HG03060 (cell line): ENCODE data around the gene GPT2.
"Not testable (repeated sequence)": the region's sequence is repeated elsewhere in the genome, so short reads cannot be mapped to it uniquely, and the experiment has no call there.

ENCODE experiments used
- ATAC-seq: cut with Tn5 transposase; IDR thresholded peaks from one replicate; pipeline ENCODE4 v1.9.1; 2021; ENCODE audit warnings: low read depth, moderate number of reproducible peaks; ENCODE audit not compliant: unreplicated experiment

The GPT2 gene

DNA sequence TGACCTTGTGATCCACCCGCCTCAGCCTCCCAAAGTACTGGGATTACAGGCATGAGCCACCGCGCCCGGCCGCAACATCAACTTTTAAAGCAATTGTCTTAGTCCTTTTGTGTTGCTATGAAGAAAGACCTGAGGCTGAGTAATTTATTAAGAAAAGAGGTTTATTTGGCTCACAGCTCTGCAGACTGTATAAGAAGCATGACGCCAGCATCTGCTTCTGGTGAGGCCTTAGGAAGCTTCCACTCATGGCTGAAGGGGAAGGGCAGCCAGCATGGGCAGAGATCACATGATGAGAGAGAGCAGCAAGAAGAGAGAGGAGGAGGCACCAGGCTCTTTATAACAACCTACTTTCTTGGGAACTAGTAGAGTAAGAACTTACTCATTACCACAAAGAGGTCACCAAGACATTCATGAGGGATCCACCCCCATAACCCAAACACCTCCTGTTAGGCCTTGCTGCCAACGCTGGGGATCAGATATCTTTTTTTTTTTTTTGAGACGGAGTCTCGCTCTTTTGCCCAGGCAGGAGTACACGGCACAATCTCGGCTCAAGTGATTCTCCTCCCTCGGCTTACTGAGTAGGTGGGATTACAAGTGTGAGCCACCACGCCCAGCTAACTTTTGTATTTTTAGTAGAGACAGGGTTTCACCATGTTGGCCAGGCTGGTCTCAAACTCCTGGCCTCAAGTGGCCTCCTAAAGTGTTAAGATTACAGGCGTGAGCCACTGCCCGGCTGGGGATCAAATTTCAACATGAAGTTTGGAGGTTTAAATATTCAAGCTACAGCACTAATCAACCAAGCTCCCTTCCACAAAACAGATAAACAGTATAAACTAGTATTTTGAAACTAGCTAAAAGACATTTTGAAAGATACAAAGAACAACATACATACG, 21.4 kb upstream of the GPT2 start:
- ATAC-seq: no peak

- no peak for ATAC-seq
These were observed 17.9 kb upstream of the GPT2 start for GRCh38 chr16:46866286-46866685.

- ATAC-seq: not testable (repeated sequence)
These were observed 16.7 kb upstream of the GPT2 start for GRCh38 chr16:46867486-46867885.

DNA sequence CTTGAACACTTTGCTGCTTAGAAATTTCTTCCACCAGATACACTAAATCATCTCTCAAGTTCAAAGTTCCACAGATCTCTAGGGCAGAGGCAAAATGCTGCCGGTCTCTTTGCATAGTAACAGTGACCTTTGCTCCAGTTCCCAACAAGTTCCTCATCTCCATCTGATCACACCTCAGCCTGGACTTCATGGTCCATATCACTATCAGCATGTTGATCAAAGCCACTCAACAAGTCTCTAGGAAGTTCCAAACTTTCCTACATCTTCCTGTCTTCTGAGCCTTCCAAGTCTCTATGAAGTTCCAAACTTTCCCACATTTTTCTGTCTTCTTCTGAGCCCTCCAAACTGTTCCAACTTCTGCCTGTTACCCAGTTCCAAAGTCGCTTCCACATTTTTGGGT, 15.3 kb upstream of the GPT2 start:
- ATAC-seq: not testable (repeated sequence)

GRCh38 chr16:46871597-46871996, 12.6 kb upstream of the GPT2 start:
- no peak for ATAC-seq

- no peak for ATAC-seq
These were observed 11.0 kb upstream of the GPT2 start for GRCh38 chr16:46873201-46873600.

GRCh38 chr16:46875243-46875642, 8.9 kb upstream of the GPT2 start:
- ATAC-seq: no peak

DNA sequence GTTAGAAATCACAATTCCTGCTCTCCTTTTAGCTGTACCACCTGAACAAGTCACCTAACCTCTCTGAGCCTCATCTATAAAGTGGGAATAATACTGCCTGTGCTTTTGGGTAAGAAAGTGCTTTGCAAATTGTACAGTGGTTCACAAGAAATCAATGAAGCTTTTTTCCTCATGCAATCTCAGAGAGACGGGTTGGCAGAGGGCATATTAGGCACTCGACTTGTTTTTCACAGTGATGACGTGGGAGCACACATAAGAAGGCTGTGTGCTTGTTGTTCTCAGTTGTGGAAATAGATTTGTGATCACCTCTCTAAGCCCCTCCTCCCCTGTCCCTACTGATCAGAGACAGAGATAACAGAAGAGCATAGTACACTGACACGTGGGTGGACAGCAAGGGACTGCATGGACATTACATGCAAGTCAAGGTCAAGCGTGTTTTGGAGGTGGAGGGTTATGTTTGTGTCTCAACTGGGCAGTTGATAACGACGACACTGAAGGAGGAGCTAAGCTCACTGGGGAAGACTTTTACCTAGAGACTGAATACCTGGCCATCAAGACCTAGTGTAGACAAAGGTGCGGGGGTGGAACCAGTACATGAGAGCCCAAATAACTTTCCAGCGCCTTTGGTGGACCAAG, 1.7 kb upstream of the GPT2 start:
- ATAC-seq: no peak

- ATAC-seq: no peak
These were observed 1.2 kb upstream of the GPT2 start for GRCh38 chr16:46882940-46883307.

GRCh38 chr16:46883353-46883689, 841 bp upstream of the GPT2 start:
- no peak for ATAC-seq

DNA sequence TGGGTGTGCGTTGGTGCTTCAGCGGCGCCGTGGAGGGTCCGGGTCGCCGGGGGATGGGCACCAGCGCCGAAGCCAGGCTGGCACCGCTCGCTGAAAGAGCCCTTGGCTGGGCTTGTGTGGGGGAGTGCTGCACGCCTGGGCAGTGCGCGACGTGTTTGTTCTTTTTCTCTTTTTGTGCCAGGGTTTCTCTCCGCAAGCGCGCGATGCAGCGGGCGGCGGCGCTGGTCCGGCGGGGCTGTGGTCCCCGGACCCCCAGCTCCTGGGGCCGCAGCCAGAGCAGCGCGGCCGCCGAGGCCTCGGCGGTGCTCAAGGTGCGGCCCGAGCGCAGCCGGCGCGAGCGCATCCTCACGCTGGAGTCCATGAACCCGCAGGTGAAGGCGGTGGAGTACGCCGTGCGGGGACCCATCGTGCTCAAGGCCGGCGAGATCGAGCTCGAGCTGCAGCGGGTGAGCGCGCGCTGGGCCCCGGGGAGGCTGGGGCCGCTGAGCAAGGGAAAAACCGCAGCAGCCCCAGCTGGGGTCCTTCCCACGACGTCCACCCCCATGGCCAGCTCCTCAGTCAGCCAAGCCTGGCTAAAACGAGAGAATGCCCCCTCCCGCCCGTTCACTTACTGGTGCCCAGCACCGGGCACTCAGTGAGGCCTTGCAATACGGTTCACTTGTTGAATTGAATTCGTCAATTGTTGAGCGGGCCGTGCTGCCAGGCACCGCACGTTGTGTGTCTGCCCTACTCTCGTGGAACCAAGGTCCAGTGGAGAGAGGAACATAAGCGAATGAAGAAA, 541 bp downstream of the GPT2 start:
- ATAC-seq: no peak

GRCh38 chr16:46885960-46886763, 2.0 kb downstream of the GPT2 start:
- ATAC-seq: no peak

DNA sequence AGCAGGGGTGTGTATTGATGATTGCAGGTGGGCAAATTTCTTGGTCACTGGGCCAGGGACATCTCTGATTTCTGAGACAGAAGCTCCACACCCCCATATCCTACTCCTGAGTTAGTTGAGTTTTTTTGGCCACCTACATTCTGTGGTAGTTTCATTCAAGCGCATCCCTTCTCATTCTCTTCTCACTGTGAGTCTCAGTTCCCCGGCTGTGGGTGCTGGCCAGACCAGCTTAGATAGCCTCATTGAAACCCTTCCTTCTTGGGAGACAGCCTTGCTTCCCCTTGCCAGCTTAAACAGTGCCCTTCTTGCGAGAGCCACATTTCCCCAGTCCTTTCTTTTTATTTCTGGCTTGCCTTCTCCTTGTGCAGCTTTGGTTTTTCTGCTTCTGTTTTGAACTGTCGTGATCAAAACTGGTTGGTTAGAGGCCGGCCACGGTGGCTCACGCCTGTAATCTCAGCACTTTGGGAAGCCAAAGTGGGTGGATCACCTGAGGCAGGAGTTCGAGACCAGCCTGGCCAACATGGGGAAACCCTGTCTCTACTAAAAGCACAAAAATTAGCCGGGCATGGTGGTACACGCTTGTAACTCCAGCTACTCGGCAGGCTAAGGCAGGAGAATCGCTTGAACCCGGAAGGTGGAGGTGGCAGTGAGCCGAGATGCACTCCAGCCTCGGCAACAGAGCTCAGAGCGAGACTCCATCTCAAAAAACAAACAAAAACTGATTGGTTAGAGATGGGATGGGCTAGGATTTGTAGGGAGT, 2.8 kb downstream of the GPT2 start:
- ATAC-seq: no peak

DNA sequence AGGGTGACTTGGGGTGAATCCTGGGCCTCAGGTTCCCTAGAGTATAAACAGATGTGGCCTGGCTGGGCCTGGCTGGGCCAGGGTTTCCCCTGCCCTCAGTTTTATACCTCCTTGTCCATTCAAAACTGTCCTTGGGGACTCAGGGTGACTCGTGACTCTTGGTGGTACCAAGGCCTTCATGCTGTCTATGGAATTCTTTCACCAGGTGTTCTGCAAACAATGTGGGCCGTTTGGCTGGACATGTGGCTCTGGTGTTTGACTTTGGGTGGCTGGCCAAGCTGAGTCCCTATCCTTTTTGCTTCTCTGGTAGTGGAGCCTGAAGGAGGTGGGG, 3.3 kb downstream of the GPT2 start:
- ATAC-seq: no peak

GRCh38 chr16:46889245-46889941, 5.2 kb downstream of the GPT2 start:
- ATAC-seq: no peak

DNA sequence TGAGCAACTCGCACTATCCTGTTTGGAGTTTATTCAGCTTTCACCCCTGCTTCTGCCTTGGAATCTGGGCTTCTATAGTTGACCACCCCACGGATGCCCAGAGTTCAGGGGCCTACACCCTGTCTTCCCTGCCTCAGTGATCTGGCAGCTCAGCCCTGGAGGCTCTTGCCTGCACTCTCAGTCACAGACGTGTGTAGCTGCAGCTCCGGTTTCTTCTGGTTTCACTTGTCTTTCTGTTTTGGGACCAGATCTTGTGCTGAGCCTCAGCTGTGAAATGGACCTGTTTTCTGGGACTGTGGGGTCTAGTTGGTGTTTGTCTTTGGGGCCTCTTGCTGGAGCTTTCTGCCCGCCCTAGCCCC, 5.8 kb downstream of the GPT2 start:
- no peak for ATAC-seq

- no peak for ATAC-seq
These were observed 7.7 kb downstream of the GPT2 start for GRCh38 chr16:46891910-46892309.

GRCh38 chr16:46894036-46894672, 10.0 kb downstream of the GPT2 start:
- no peak for ATAC-seq
